NCI-H2081 (cell line): ENCODE results near the gene ITGAD.

Experiments used
- DNase-seq, 2 experiments: peaks; one replicate each; lab custom pipeline; 2025; lab: John Stamatoyannopoulos, UW

The ITGAD gene

DNA sequence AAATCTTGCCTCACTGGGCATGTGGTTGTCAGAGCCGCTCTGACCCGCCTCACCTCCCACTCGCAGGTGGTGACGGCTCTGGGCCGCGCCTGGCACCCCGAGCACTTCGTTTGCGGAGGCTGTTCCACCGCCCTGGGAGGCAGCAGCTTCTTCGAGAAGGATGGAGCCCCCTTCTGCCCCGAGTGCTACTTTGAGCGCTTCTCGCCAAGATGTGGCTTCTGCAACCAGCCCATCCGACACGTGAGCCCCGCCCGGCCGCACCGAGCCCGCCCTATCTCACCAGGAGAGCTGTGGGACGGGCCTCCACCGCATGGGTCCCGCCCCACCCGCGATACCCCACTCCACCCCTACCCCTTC, 82.8 kb downstream of the ITGAD start:
- DNase-seq, result no peak
